GM06990 (cell line): Measurements from ENCODE around the gene CDH24.
A peak's percentile ranks its signal among the peaks of the same experiment; 100 is the strongest.

Experiments used
- DNase-seq: peaks from one replicate; pipeline ENCODE4 v3.0.0-alpha.2; 2011; ENCODE audit not compliant: insufficient read length; ENCODE audit errors: extremely low read depth
- H3K27me3 ChIP-seq: replicated peaks from 2 replicates; pipeline ENCODE4 v1.6.0; 2011; ENCODE audit warnings: low read length; ENCODE audit not compliant: control insufficient read depth, insufficient read depth
- H3K36me3 ChIP-seq: 2 replicates; pipeline ENCODE4 v1.5.1; 2011; ENCODE audit warnings: low read length; ENCODE audit not compliant: control insufficient read depth, insufficient read depth
- H3K4me3 ChIP-seq: replicated peaks from 2 replicates; pipeline ENCODE4 v1.5.1; 2011; ENCODE audit warnings: low read depth, mild to moderate bottlenecking, control low read depth, low read length
- TF ChIP-seq, protein P1 (sequence below): IDR thresholded peaks from 2 replicates; pipeline ENCODE4 v1.5.1; 2011; ENCODE audit warnings: low read length, control low read depth, mild to moderate bottlenecking, inconsistent platforms; ENCODE audit not compliant: insufficient read depth, poor library complexity, severe bottlenecking

CDH24 gene

DNA sequence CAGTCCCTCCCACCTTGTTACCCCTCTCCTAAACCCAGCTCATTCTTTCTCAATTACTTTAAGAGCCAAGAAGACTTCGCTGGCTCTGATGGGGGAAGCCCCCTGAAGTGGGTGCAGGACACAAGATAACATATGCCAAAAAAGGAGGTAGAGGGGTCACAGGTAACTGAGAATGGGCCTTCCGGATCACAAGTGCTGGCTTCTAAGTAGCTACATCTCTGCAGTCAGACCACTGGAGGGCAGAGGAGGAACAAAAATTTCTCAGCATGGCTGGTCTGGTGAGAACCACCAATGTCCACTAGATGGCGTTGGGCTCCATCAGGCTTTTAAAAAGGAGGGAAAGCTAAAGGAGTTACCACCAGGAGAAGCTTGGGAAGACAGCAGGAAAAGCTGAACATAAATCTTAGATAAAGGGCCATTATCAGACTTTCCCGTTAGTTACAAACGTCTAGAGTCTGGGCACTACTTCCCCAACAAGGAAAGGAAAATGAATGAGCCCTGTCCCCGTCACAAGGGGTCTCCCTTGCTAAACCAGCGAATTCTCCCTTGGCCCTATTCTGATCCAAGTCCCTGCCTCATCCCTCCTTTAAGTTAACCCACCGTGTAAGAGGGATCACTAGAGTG lies 11.6 kb upstream of the CDH24 start:
- peaks cover 28% of the 10 kb centered on the region for H3K36me3 ChIP-seq
- TF ChIP-seq, protein P1, sequence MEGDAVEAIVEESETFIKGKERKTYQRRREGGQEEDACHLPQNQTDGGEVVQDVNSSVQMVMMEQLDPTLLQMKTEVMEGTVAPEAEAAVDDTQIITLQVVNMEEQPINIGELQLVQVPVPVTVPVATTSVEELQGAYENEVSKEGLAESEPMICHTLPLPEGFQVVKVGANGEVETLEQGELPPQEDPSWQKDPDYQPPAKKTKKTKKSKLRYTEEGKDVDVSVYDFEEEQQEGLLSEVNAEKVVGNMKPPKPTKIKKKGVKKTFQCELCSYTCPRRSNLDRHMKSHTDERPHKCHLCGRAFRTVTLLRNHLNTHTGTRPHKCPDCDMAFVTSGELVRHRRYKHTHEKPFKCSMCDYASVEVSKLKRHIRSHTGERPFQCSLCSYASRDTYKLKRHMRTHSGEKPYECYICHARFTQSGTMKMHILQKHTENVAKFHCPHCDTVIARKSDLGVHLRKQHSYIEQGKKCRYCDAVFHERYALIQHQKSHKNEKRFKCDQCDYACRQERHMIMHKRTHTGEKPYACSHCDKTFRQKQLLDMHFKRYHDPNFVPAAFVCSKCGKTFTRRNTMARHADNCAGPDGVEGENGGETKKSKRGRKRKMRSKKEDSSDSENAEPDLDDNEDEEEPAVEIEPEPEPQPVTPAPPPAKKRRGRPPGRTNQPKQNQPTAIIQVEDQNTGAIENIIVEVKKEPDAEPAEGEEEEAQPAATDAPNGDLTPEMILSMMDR = peak; percentile 99
- no peaks in the 10 kb centered on the region for H3K27me3 ChIP-seq
- no peak overlapping the region for H3K4me3 ChIP-seq
- no peak for DNase-seq

DNA sequence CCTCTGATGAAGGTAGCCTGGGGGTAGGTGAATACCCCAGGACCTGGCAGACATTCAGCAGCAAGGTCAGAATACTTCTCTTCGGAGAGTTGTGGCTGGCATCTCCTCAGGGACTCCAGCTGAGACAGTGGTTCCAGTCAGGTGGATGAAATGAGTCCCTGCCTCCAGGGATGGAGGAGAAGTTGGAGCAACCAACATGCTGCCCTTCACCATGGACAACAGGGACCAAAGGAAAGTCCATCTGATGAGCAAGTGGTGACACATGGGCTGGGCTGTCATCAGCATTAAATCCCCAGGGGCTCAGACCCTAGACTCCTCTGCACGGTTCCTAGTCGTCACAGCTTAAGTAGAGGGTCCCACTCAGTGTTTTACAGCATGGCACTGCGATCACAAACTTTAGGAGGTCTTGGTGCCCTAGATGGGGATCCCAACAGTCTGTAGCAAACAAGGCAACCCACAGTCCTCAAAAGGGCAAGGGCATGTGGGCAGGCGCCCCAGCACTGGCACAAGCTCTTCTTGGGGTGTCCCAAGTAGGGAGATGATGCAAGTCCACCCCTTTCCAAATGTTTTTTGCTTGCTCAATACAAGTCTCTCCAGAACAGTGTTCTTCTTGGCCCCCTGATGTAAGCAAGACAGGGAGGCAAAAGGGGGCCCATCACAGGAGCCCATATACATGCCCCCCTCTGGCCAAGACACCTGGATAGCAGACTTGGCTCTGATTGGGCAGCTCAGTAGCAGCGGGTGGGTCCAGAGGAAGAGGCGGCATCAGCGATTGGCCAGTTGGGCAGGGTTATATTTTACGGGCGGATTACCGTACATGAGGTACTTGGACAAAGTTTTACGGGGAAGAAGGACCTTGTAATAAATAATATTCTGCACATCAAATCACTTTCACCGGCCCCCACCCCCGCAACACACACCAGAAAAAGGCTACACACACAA lies 10.8 kb upstream of the CDH24 start:
- Histone ChIP-seq H3K4me3 (no peak overlapping the region), H3K36me3 (peaks cover 34% of the 10 kb centered on the region), H3K27me3 (no peaks in the 10 kb centered on the region)
- TF ChIP-seq, protein P1 = no peak
- no peak for DNase-seq

DNA sequence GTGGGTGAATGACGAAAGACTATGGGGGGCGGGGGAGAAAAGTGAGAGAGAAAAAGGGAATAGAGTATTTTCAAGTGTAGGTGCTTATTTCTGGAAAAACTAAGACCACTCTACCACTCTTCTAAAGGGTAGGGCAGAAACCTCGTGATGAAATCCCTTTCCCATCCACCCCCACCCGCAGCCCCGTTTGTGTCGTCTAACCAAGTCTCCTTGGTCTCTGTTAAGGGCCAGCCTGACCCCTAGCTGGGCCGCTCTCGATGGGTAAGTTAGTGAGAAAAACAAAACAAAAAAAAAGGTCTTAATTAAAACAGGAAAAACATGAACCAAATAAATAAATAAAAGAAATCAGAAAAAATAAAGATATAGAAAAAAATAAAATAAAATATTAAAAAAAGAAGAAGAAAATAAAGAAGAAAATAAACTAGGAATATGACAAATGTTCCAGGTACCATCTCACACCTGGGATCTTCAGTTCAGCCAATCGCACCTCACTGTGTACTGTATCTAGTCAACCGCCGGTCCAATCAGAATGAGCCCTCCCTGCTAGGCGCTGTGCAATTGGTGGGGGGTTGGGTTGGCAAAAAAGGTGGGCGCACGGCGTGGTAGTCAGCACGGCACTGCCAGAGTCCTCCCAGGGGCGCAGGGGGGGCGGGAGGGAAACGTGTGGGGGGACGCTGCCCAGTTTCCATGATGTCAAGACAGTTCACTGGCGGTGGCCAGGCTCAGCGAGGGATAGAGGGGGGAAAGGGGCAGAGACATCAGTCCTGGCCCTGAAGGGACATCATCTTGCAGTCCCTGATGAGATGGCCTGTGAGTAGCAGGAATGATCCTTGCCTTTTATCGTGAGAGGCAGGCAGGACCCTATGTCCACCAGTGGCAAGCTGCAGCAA lies 9.8 kb upstream of the CDH24 start:
- TF ChIP-seq, protein P1 = no peak
- DNase-seq = no peak

DNA sequence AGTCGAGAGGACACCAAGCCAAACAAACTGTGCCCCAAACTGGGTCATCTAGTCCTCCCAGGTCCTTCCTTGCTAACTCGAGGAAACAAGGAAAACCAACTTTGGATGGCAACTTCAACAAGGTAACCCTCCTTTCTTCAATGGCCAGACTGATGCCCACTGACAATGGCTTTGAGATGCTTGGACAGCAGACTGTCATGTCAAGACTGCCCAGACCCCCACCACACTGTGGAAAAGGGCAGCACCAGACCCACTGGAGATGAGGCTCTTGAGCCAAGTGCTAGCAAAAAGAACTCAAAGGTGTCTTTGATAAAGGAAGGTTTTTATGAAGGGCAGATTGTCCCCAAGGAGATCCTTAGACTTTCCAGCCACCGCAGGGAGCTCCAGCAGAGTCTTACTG lies 9.0 kb upstream of the CDH24 start:
- no peak for DNase-seq
- Histone ChIP-seq H3K27me3 (no peaks in the 10 kb centered on the region), H3K4me3 (no peak overlapping the region), H3K36me3 (peaks cover 39% of the 10 kb centered on the region)
- TF ChIP-seq, protein P1 = no peak

More for the DNA sequence above, 9.8 kb upstream of the CDH24 start:
- H3K36me3 ChIP-seq = peaks cover 38% of the 10 kb centered on the region
- H3K27me3 ChIP-seq = no peaks in the 10 kb centered on the region
- H3K4me3 ChIP-seq = no peak overlapping the region

DNA sequence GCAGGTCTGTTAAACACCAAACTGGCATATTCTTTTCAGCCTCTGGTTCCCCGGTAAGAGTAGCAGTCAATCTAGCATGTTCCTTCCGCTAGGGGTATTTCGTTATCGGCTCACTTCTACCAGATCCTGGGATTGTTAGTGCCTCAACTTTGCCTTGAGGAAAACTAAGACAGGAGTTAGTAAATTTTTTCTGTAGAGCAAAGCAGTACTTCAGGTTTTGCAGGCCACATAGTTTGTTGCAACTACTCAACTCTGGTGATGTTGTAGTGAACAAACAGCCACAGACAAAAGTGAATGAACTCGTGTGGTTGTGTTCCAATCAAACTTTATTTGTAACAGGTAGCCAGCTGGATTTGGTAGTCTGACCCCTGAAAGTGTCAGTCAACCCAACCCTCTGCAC lies 6.3 kb upstream of the CDH24 start:
- peaks cover 47% of the 10 kb centered on the region for H3K36me3 ChIP-seq
- no peaks in the 10 kb centered on the region for H3K27me3 ChIP-seq
- no peak for DNase-seq
- H3K4me3 ChIP-seq = no peak overlapping the region
- TF ChIP-seq, protein P1 = no peak
